ENCODE measurements around the gene SCYGR5. TPM values are rescaled to one million over a fixed set of nuclear protein-coding genes. Genes with fewer than 3 reads are reported as not detected.

SCYGR5 gene
- total and polyA plus RNA-seq, 7 donors: not detected

- intact Hi-C loops (cut with DNase I): loop anchor here in 1 of 2 donors (5.0 kb wide), 1 partner anchor 110 kb away; no protein-coding TSS in a partner anchor
- H3K27ac ChIP-seq: no peak overlapping the region
- 68 to 81% (median 75%) methylated on average over 8 of the region's 8 CpGs for WGBS, 3 donors
- H3K9me3 ChIP-seq: no peaks in the 10 kb centered on the region
- no peak for ATAC-seq
- no peak for TF ChIP-seq CTCF (IDR thresholded peaks at IDR 0.05)
- DNase-seq: no peak
- H3K4me1 ChIP-seq: no peaks in the 10 kb centered on the region
- no peak overlapping the region for H3K4me3 ChIP-seq
- H3K36me3 ChIP-seq (ENCODE audit: insufficient read depth in 1 of 2, low read depth in 1 of 2): no peaks in the 10 kb centered on the region
- H3K27me3 ChIP-seq (ENCODE audit: insufficient read depth in 3 of 3, low read length in 2 of 3): no peaks in the 10 kb centered on the region
Measured at GRCh38 chr2:227657199-227657845, 9.3 kb upstream of the SCYGR5 start.

GRCh38 chr2:227661025-227661649 lies 5.5 kb upstream of the SCYGR5 start:
- WGBS, 3 donors: 42 to 50% (median 50%) methylated on average over 7 of the region's 7 CpGs

GRCh38 chr2:227661827-227662226 lies 4.8 kb upstream of the SCYGR5 start:
- Histone ChIP-seq H3K4me1 (no peaks in the 10 kb centered on the region), H3K4me3 (no peak overlapping the region), H3K36me3 (ENCODE audit: insufficient read depth in 1 of 2, low read depth in 1 of 2) (no peaks in the 10 kb centered on the region), H3K27ac (no peak overlapping the region), H3K27me3 (ENCODE audit: insufficient read depth in 3 of 3, low read length in 2 of 3) (no peaks in the 10 kb centered on the region), H3K9me3 (no peaks in the 10 kb centered on the region)
- 54 to 62% (median 60%) methylated on average over 3 of the region's 3 CpGs for WGBS, 3 donors
- intact Hi-C loops (cut with DNase I): no loop called here
- DNase-seq (no peak), ATAC-seq (no peak)
- TF ChIP-seq CTCF (IDR thresholded peaks at IDR 0.05): no peak

More at GRCh38 chr2:227661025-227661649, 5.5 kb upstream of the SCYGR5 start:
- DNase-seq (no peak), ATAC-seq (no peak)
- H3K4me1 ChIP-seq: no peaks in the 10 kb centered on the region
- TF ChIP-seq CTCF (IDR thresholded peaks at IDR 0.05): no peak
- intact Hi-C loops (cut with DNase I): no loop called here
- H3K36me3 ChIP-seq (ENCODE audit: insufficient read depth in 1 of 2, low read depth in 1 of 2): no peaks in the 10 kb centered on the region
- H3K9me3 ChIP-seq: no peaks in the 10 kb centered on the region
- no peaks in the 10 kb centered on the region for H3K27me3 ChIP-seq (ENCODE audit: insufficient read depth in 3 of 3, low read length in 2 of 3)
- H3K4me3 ChIP-seq: no peak overlapping the region
- no peak overlapping the region for H3K27ac ChIP-seq

- intact Hi-C loops (cut with DNase I): no loop called here
- H3K36me3 ChIP-seq (ENCODE audit: insufficient read depth in 1 of 2, low read depth in 1 of 2): no peaks in the 10 kb centered on the region
- no peaks in the 10 kb centered on the region for H3K9me3 ChIP-seq
- TF ChIP-seq CTCF (IDR thresholded peaks at IDR 0.05): no peak
- DNase-seq (no peak), ATAC-seq (no peak)
- H3K27me3 ChIP-seq (ENCODE audit: insufficient read depth in 3 of 3, low read length in 2 of 3): no peaks in the 10 kb centered on the region
- WGBS, 3 donors: 78 to 86% (median 83%) methylated on average over 6 of the region's 6 CpGs
- no peak overlapping the region for H3K4me3 ChIP-seq
- H3K4me1 ChIP-seq: no peaks in the 10 kb centered on the region
- H3K27ac ChIP-seq: no peak overlapping the region
Measured at GRCh38 chr2:227665189-227665940, 1.2 kb upstream of the SCYGR5 start.
